ENCODE measurements around the gene RBKS.

The RBKS gene

DNA sequence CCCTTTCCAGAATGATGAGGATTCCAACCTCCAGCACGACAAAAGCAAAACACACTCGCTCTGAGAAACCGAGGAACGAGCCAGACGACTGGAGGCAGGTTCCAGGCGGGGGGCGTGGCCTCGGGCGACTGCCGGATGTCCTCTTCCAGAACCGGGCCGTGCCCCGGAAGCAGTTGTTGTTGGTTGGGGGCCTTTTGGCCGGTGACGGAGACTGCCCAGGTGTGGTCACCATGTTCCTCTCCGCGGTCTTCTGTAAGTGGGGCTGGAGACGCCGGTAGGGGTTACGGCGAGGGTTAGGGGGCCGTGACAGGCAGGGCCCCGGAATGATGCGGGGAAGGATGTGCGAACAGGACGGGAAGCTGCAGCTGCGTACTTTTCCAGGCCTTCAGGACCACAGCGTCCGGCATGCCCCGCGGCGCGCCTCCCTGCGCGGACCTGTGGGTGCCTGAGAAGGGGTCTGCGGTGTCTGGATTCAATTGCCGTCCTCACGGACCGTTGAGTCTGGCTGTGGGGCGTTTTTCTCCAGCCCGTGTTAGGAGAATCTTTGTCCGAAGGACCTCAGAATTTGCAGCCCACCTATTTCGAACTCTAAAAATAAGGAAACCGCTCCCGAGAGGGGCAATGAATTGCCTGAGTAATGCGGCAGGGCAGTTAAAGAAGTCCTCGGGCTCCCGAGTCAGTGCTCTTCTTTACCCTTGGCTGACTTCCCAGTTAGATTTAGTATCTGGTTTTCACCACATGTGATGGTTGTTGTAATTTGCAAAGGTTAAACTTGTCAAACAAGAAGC is 118.4 kb downstream of the RBKS start, which contains the start of gene MRPL33 (continued):
- 0 out of 2 replicates have a peak, but pooled peaks have one; percentile 59 for TF ChIP-seq ZNF324 (tag by site-specific recombination; IDR thresholded peaks at IDR 0.05)
- TF ChIP-seq ZIC2 (tag by site-specific recombination; IDR thresholded peaks at IDR 0.05), result peak; percentile 67
- TF ChIP-seq ZNF548 (tag by site-specific recombination; IDR thresholded peaks at IDR 0.05), result no peak
- no peak for TF ChIP-seq ZNF660 (tag by site-specific recombination; IDR thresholded peaks at IDR 0.05)
- TF ChIP-seq ZNF2 (tag by site-specific recombination; IDR thresholded peaks at IDR 0.05), result 0 out of 2 replicates have a peak, but pooled peaks have one; percentile 76
- TF ChIP-seq ZSCAN18 (tag by site-specific recombination; IDR thresholded peaks at IDR 0.05), result no peak
- no peak for TF ChIP-seq ZNF776 (tag by site-specific recombination; IDR thresholded peaks at IDR 0.05; ENCODE audit: borderline replicate concordance)
- no peak for TF ChIP-seq ZNF138 (tag by site-specific recombination; IDR thresholded peaks at IDR 0.05; ENCODE audit: borderline replicate concordance)
- TF ChIP-seq ZNF426 (tag by site-specific recombination; IDR thresholded peaks at IDR 0.05), result no peak
- TF ChIP-seq ZNF23 (tag by site-specific recombination; IDR thresholded peaks at IDR 0.05; ENCODE audit: borderline replicate concordance), result no peak
- peak; percentile 99 for TF ChIP-seq GLIS2 (tag by site-specific recombination; IDR thresholded peaks at IDR 0.05)
- TF ChIP-seq ZNF416 (tag by site-specific recombination; IDR thresholded peaks at IDR 0.05), result no peak
- TF ChIP-seq YY1 (tag by site-specific recombination; IDR thresholded peaks at IDR 0.05), result peak; percentile 65; the same call in 1 of the 2 replicates
- no peak for TF ChIP-seq ZNF768 (tag by site-specific recombination; IDR thresholded peaks at IDR 0.05)
- TF ChIP-seq ZNF248 (tag by site-specific recombination; IDR thresholded peaks at IDR 0.05), result no peak
- no peak for TF ChIP-seq ZNF791 (tag by site-specific recombination; IDR thresholded peaks at IDR 0.05)
- TF ChIP-seq, protein P1, sequence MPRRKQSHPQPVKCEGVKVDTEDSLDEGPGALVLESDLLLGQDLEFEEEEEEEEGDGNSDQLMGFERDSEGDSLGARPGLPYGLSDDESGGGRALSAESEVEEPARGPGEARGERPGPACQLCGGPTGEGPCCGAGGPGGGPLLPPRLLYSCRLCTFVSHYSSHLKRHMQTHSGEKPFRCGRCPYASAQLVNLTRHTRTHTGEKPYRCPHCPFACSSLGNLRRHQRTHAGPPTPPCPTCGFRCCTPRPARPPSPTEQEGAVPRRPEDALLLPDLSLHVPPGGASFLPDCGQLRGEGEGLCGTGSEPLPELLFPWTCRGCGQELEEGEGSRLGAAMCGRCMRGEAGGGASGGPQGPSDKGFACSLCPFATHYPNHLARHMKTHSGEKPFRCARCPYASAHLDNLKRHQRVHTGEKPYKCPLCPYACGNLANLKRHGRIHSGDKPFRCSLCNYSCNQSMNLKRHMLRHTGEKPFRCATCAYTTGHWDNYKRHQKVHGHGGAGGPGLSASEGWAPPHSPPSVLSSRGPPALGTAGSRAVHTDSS (tag by site-specific recombination; IDR thresholded peaks at IDR 0.05), result no peak
- no peak for TF ChIP-seq HOXA7 (CRISPR knock-in tag; IDR thresholded peaks at IDR 0.05; ENCODE audit: borderline replicate concordance)
- no peak for TF ChIP-seq ZBTB6 (tag by site-specific recombination; IDR thresholded peaks at IDR 0.05)
- TF ChIP-seq TRIM28 (IDR thresholded peaks at IDR 0.05; ENCODE audit: borderline replicate concordance, low read length), result no peak
- TF ChIP-seq ZNF16 (tag by site-specific recombination; IDR thresholded peaks at IDR 0.05; ENCODE audit: low read depth), result no peak
- no peak for TF ChIP-seq ZNF133 (tag by site-specific recombination; IDR thresholded peaks at IDR 0.05)
- TF ChIP-seq, protein P2, sequence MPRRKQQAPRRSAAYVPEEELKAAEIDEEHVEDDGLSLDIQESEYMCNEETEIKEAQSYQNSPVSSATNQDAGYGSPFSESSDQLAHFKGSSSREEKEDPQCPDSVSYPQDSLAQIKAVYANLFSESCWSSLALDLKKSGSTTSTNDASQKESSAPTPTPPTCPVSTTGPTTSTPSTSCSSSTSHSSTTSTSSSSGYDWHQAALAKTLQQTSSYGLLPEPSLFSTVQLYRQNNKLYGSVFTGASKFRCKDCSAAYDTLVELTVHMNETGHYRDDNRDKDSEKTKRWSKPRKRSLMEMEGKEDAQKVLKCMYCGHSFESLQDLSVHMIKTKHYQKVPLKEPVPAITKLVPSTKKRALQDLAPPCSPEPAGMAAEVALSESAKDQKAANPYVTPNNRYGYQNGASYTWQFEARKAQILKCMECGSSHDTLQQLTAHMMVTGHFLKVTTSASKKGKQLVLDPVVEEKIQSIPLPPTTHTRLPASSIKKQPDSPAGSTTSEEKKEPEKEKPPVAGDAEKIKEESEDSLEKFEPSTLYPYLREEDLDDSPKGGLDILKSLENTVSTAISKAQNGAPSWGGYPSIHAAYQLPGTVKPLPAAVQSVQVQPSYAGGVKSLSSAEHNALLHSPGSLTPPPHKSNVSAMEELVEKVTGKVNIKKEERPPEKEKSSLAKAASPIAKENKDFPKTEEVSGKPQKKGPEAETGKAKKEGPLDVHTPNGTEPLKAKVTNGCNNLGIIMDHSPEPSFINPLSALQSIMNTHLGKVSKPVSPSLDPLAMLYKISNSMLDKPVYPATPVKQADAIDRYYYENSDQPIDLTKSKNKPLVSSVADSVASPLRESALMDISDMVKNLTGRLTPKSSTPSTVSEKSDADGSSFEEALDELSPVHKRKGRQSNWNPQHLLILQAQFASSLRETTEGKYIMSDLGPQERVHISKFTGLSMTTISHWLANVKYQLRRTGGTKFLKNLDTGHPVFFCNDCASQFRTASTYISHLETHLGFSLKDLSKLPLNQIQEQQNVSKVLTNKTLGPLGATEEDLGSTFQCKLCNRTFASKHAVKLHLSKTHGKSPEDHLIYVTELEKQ (tag by site-specific recombination; IDR thresholded peaks at IDR 0.05; ENCODE audit: borderline replicate concordance), result no peak
- TF ChIP-seq ZFP3 (tag by site-specific recombination; IDR thresholded peaks at IDR 0.05; ENCODE audit: low read depth), result no peak
- no peak for TF ChIP-seq ZNF354C (tag by site-specific recombination; IDR thresholded peaks at IDR 0.05; ENCODE audit: borderline replicate concordance, low read depth)
- no peak for TF ChIP-seq ZNF837 (tag by site-specific recombination; IDR thresholded peaks at IDR 0.05)
- no peak for TF ChIP-seq GFI1B (tag by site-specific recombination; IDR thresholded peaks at IDR 0.05)
- no peak for TF ChIP-seq ZNF560 (tag by site-specific recombination; IDR thresholded peaks at IDR 0.05; ENCODE audit: borderline replicate concordance)
- peak; percentile 53 for TF ChIP-seq ZNF341 (tag by site-specific recombination; IDR thresholded peaks at IDR 0.05; ENCODE audit: low read depth)
- no peak for TF ChIP-seq ZNF624 (tag by site-specific recombination; IDR thresholded peaks at IDR 0.05)
- TF ChIP-seq ZBTB44 (tag by site-specific recombination; IDR thresholded peaks at IDR 0.05), result no peak

Data from HEK293 (cell line).